ENCODE measurements around the gene LRRC74A. TPM values are rescaled to one million over a fixed set of nuclear protein-coding genes. Genes with fewer than 3 reads are reported as not detected.
A peak's percentile ranks its signal among the peaks of the same experiment; 100 is the strongest.

The LRRC74A gene
- total RNA-seq, 1 donor from 2014 or later, result not detected

- Histone ChIP-seq H3K27ac (peak overlapping the region; percentile 93), H3K27me3 (ENCODE audit: low read depth) (no peaks in the 10 kb centered on the region), H3K4me1 (peaks cover 25% of the 10 kb centered on the region), H3K4me3 (peak overlapping the region; percentile 81), H3K36me3 (peaks cover 30% of the 10 kb centered on the region), H3K9me3 (no peaks in the 10 kb centered on the region)
- ATAC-seq (peak; percentile 13 to 29), DNase-seq (no peak)
- peak; percentile 44 for TF ChIP-seq CTCF (IDR thresholded peaks at IDR 0.05)
- intact Hi-C loops (cut with DNase I), result no loop called here
Observed at GRCh38 chr14:76810953-76811400, 15.2 kb upstream of the LRRC74A start.

- Histone ChIP-seq H3K36me3 (peaks cover 24% of the 10 kb centered on the region), H3K4me1 (peaks cover 25% of the 10 kb centered on the region), H3K27me3 (ENCODE audit: low read depth) (no peaks in the 10 kb centered on the region), H3K4me3 (peak overlapping the region; percentile 81), H3K9me3 (no peaks in the 10 kb centered on the region), H3K27ac (peak overlapping the region; percentile 93)
- no peak for TF ChIP-seq CTCF (IDR thresholded peaks at IDR 0.05)
- intact Hi-C loops (cut with DNase I), result no loop called here
- DNase-seq, result no peak
- ATAC-seq, result no peak
Observed at GRCh38 chr14:76811561-76811960, 14.6 kb upstream of the LRRC74A start.

- peak overlapping the region; percentile 93 for H3K27ac ChIP-seq
- no peak for TF ChIP-seq CTCF (IDR thresholded peaks at IDR 0.05)
- H3K9me3 ChIP-seq, result no peaks in the 10 kb centered on the region
- DNase-seq (no peak), ATAC-seq (peak in 1 of 2 donors; percentile 50)
- H3K27me3 ChIP-seq (ENCODE audit: low read depth), result no peaks in the 10 kb centered on the region
- H3K4me3 ChIP-seq, result peak overlapping the region; percentile 81
- intact Hi-C loops (cut with DNase I), result no loop called here
- H3K36me3 ChIP-seq, result peaks cover 19% of the 10 kb centered on the region
- H3K4me1 ChIP-seq, result peaks cover 25% of the 10 kb centered on the region
Observed at GRCh38 chr14:76812093-76812421, 14.2 kb upstream of the LRRC74A start.

- intact Hi-C loops (cut with DNase I), result no loop called here
Observed at GRCh38 chr14:76812422-76813383, 13.5 kb upstream of the LRRC74A start, which contains the start of gene ANGEL1. TSS of gene ANGEL1 (minus strand) at chr14:76812882. CDS start at chr14:76812827, 55 bp downstream.

More at GRCh38 chr14:76812422-76813383, 13.5 kb upstream of the LRRC74A start, which contains the start of gene ANGEL1:
- Histone ChIP-seq H3K4me3 (peak within 1 kb of the TSS; percentile 81), H3K27me3 (ENCODE audit: low read depth) (no peaks in the 10 kb centered on the region), H3K36me3 (peaks cover 13% of the 10 kb centered on the region), H3K9me3 (no peaks in the 10 kb centered on the region), H3K27ac (peak within 1 kb of the TSS; percentile 93), H3K4me1 (peaks cover 25% of the 10 kb centered on the region)
- DNase-seq (peak; percentile 98), ATAC-seq (peak; percentile 97 to 98)
- no peak for TF ChIP-seq CTCF (IDR thresholded peaks at IDR 0.05)
